Thoracic aorta (tissue), 2 donors: ENCODE results near the gene PAX8. TPM values are rescaled to one million over a fixed set of nuclear protein-coding genes. Genes with fewer than 3 reads are reported as not detected.

Experiments used
- ATAC-seq: fragments of 150-250 bp; one replicate; pipeline ENCODE4 v1.8.0; 2017; ENCODE audit warnings: low read depth; ENCODE audit not compliant: insufficient number of reproducible peaks, low FRiP score
- DNase-seq: peaks from one replicate; pipeline ENCODE4 v3.0.0-alpha.2; 2020; ENCODE audit warnings: low spot score
- H3K27ac ChIP-seq, 2 donors: fragments of 200-600 bp; sonication (generic); 1 replicate in 1 of 2; 2 replicates in 1 of 2; pipeline ENCODE4 v1.5.1; 2016; ENCODE audit warnings: mild to moderate bottlenecking in 2 of 2, moderate library complexity in 2 of 2
- H3K27me3 ChIP-seq: fragments of 200-600 bp; sonication (generic); replicated peaks from 2 replicates; pipeline ENCODE4 v1.6.0; 2016; ENCODE audit warnings: mild to moderate bottlenecking; ENCODE audit not compliant: insufficient read depth
- H3K36me3 ChIP-seq: fragments of 200-600 bp; sonication (generic); one replicate; pipeline ENCODE4 v1.5.1; 2016
- H3K4me1 ChIP-seq, 2 donors: fragments of 200-600 bp; sonication (generic); 1 replicate in 1 of 2; 2 replicates in 1 of 2; pipeline versions ENCODE4 v1.5.1 to v1.6.0; 2016; ENCODE audit warnings: low read depth in 2 of 2, mild to moderate bottlenecking in 1 of 2; ENCODE audit not compliant: control insufficient read depth in 1 of 2
- H3K4me3 ChIP-seq: fragments of 200-600 bp; sonication (generic); 2 replicates; pipeline ENCODE4 v1.5.1; 2016; ENCODE audit warnings: mild to moderate bottlenecking
- H3K9me3 ChIP-seq: fragments of 200-600 bp; sonication (generic); 2 replicates; pipeline ENCODE4 v1.5.1; 2016
- total RNA-seq, 2 donors: library from RNA; depleted of rRNA; stranded (reverse); fragments of >200 nt; gene quantifications; one replicate each; pipeline versions ENCODE4 v1.1.0 to v1.2.3, GENCODE V29; 2016
- TF ChIP-seq, protein P1 (sequence below): fragments of 200-600 bp; sonication (generic); IDR thresholded peaks from one replicate; pipeline ENCODE4 v1.5.1; 2019; ENCODE audit warnings: antibody characterized with exemption

The PAX8 gene
- total RNA-seq, 2 donors from 2014 or later: 2.4 to 10.3 TPM

DNA sequence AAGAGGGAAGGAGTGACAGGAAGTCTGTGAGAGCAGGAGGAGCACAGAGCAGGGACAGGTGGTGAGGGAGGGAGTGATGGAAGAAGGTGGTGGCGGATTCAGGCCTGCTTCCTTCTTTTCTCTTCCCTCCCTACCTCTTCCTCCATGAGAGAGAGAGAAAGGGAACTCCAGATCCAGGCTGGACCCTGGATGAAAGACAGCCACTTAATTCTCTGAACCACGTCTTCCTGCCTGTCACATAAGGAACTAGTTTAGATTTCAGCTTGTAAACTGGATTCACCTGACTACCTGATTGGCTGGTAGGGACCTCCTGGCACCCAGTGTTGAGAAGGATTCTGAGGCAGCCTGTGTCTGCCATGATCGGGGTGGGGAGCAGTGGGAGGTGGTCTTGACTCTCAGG, 48.9 kb downstream of the PAX8 start:
- Histone ChIP-seq H3K4me3 (no peak overlapping the region), H3K4me1 (no peaks in the 10 kb centered on the region), H3K27me3 (no peaks in the 10 kb centered on the region), H3K9me3 (no peaks in the 10 kb centered on the region), H3K36me3 (no peaks in the 10 kb centered on the region), H3K27ac (no peak overlapping the region)
- ATAC-seq (no peak), DNase-seq (no peak)
- TF ChIP-seq, protein P1, sequence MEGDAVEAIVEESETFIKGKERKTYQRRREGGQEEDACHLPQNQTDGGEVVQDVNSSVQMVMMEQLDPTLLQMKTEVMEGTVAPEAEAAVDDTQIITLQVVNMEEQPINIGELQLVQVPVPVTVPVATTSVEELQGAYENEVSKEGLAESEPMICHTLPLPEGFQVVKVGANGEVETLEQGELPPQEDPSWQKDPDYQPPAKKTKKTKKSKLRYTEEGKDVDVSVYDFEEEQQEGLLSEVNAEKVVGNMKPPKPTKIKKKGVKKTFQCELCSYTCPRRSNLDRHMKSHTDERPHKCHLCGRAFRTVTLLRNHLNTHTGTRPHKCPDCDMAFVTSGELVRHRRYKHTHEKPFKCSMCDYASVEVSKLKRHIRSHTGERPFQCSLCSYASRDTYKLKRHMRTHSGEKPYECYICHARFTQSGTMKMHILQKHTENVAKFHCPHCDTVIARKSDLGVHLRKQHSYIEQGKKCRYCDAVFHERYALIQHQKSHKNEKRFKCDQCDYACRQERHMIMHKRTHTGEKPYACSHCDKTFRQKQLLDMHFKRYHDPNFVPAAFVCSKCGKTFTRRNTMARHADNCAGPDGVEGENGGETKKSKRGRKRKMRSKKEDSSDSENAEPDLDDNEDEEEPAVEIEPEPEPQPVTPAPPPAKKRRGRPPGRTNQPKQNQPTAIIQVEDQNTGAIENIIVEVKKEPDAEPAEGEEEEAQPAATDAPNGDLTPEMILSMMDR: no peak

DNA sequence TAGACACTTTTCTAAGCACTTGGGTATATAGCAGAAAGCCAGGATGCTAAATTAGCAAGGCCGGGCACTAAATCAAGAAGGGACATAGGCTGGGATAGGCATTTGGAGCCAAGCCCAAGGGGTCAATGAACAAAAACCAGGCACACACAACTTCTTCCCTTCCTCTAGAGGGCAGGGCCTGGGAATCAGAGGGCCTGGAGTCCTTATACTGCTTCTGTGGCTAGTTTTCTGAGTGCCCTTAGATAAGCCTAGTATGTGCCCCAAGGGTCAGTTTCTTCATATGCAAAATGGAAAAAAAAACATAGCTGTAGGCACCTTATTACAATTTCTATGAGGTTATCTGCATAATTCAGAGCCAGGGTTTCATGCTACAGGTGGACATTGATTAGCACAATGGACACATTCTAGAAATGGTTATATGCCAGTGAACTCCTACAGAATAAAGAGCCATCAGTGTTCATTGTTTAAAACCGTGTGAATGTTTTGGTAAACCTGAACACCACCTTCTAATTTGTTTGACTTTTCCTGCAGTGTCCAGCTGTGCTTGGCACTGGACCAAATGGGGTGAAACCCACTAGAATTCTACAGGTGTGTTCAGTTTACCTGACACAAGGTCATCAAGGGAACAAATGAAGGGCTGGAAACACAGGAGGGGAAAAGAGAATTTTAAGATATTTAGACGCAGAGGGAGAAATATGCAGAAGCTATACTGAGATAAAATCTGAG, 49.6 kb downstream of the PAX8 start:
- H3K27me3 ChIP-seq: no peaks in the 10 kb centered on the region
- no peaks in the 10 kb centered on the region for H3K4me1 ChIP-seq
- TF ChIP-seq, protein P1: no peak
- H3K4me3 ChIP-seq: no peak overlapping the region
- H3K27ac ChIP-seq: no peak overlapping the region
- no peak for ATAC-seq
- H3K9me3 ChIP-seq: no peaks in the 10 kb centered on the region
- no peak for DNase-seq
- no peaks in the 10 kb centered on the region for H3K36me3 ChIP-seq

DNA sequence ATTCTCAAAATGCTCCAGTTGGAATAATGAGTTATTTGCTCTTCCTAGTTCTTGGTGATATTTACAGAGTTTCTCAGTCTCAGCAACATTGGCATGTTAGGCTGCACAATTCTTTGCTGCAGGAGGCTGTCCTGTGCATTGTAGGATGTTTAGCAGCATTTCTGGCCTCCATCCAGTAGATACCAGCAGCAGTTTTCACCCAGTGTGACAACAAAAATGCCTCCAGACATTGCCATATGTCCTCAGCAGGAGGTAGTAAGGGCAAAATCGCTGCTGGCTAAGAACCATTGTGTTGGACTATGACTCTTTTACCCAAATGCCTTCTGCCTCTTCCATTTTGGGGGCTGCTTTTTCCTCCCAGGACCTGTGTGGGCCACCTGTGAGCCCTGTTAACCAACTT, 50.4 kb downstream of the PAX8 start:
- TF ChIP-seq, protein P1: no peak
- Histone ChIP-seq H3K4me3 (no peak overlapping the region), H3K27ac (no peak overlapping the region), H3K4me1 (no peaks in the 10 kb centered on the region), H3K36me3 (no peaks in the 10 kb centered on the region), H3K27me3 (no peaks in the 10 kb centered on the region), H3K9me3 (no peaks in the 10 kb centered on the region)
- ATAC-seq (no peak), DNase-seq (no peak)

DNA sequence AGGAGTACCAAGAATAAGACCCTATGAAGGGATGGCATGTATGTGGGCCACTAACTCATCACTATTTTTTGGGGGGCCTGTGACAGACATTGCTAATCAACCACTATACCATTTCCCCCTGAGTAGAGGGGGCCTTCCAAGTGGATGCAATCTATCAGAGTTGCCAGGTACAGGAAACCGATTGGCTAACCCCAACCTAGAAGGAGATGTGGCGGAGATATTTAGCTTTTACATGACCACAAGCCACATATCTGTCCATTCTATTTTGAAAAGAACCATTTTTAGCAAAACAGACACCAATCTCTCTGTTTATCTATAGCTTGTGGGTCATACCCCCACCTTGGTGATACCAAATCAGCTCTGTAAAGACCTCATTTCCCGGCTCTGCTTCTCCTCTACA, 51.0 kb downstream of the PAX8 start:
- no peak overlapping the region for H3K4me3 ChIP-seq
- DNase-seq (no peak), ATAC-seq (no peak)
- TF ChIP-seq, protein P1: no peak
- no peak overlapping the region for H3K27ac ChIP-seq
- no peaks in the 10 kb centered on the region for H3K27me3 ChIP-seq
- H3K36me3 ChIP-seq: no peaks in the 10 kb centered on the region
- H3K4me1 ChIP-seq: no peaks in the 10 kb centered on the region
- no peaks in the 10 kb centered on the region for H3K9me3 ChIP-seq

DNA sequence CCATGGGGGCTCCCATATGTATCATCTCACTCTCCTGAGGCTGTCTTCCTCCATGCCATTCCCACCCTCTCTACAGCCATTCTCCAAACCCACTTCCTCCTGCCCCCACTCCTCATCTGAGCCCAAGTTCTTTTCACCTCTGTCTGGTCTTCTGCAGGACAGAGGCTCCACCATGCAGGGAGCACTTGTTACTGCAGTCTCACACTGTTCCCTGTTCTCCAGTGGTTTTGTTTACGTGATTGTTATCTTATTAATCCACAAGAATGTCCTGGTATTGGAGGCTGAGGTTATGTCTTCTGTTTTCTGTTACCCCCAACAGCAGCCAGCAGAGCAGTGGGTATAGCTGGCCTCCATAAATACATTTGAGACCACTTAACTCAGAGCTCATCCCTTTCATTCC, 51.4 kb downstream of the PAX8 start:
- TF ChIP-seq, protein P1: no peak
- ATAC-seq: no peak

More for the DNA sequence above, 51.4 kb downstream of the PAX8 start:
- no peak overlapping the region for H3K27ac ChIP-seq
- no peaks in the 10 kb centered on the region for H3K36me3 ChIP-seq
- H3K4me1 ChIP-seq: no peaks in the 10 kb centered on the region
- H3K27me3 ChIP-seq: no peaks in the 10 kb centered on the region
- no peaks in the 10 kb centered on the region for H3K9me3 ChIP-seq
- DNase-seq: no peak
- H3K4me3 ChIP-seq: no peak overlapping the region
